Prostate gland (tissue), 2 donors: ENCODE results near the gene CPEB1. TPM values are rescaled to one million over a fixed set of nuclear protein-coding genes. Genes with fewer than 3 reads are reported as not detected.

Source experiments
- DNase-seq: peaks from one replicate; pipeline ENCODE4 v3.0.0-alpha.2; 2019; ENCODE audit warnings: low spot score
- H3K27ac ChIP-seq, 2 donors: fragments of 200-600 bp; sonication (generic); 2 replicates each; pipeline ENCODE4 v1.5.1; 2017 to 2019
- H3K27me3 ChIP-seq: fragments of 200-600 bp; sonication (generic); replicated peaks from 2 replicates; pipeline ENCODE4 v1.5.1; 2019; ENCODE audit not compliant: insufficient read depth
- H3K36me3 ChIP-seq, 2 donors: fragments of 200-600 bp; sonication (generic); 1 replicate in 1 of 2; 2 replicates in 1 of 2; pipeline versions ENCODE4 v1.5.1 to v1.8.1; 2017 to 2019
- H3K4me1 ChIP-seq: fragments of 200-600 bp; sonication (generic); replicated peaks from 2 replicates; pipeline ENCODE4 v1.5.1; 2019
- H3K4me3 ChIP-seq, 2 donors: fragments of 200-600 bp; sonication (generic); 2 replicates each; pipeline ENCODE4 v1.5.1; 2017 to 2019
- H3K9me3 ChIP-seq: fragments of 200-600 bp; sonication (generic); 2 replicates; pipeline ENCODE4 v1.5.1; 2017
- POLR2A ChIP-seq: fragments of 450-650 bp; IDR thresholded peaks from one replicate; pipeline ENCODE4 v1.6.1; 2016; ENCODE audit warnings: antibody characterized with exemption, mild to moderate bottlenecking
- POLR2AphosphoS5 ChIP-seq: sonication (generic); formaldehyde crosslinking; IDR thresholded peaks from one replicate; pipeline ENCODE4 v1.6.1; 2017; ENCODE audit warnings: antibody characterized with exemption
- WGBS: methylation state at CpG from one replicate; pipeline ENCODE4 v1.1.5; 2018; 5-methylcytosine and 5-hydroxymethylcytosine counted together
- intact Hi-C: fragments of 100-400 bp; cut with DNase I; formaldehyde crosslinking; loops from one replicate; pipeline ENCODE4 v1.14.2; 2022
- total RNA-seq, 2 donors: library from RNA; depleted of rRNA; stranded (reverse); fragments of >200 nt; gene quantifications; one replicate each; pipeline ENCODE4 v1.1.0, GENCODE V29; 2016
- TF ChIP-seq, protein P1 (sequence below), 4 experiments: fragments of 200-600 bp in 2 of 4; fragments of 450-650 bp in 2 of 4; sonication (generic) in 2 of 4; IDR thresholded peaks; 1 replicate in 3 of 4; 2 replicates in 1 of 4; pipeline ENCODE4 v1.5.1; 2016 to 2019; ENCODE audit warnings: antibody characterized with exemption in 4 of 4, mild to moderate bottlenecking in 2 of 4, moderate library complexity in 2 of 4

CPEB1 gene
- total RNA-seq, 2 donors from 2014 or later = 1.7 to 51.8 TPM

DNA sequence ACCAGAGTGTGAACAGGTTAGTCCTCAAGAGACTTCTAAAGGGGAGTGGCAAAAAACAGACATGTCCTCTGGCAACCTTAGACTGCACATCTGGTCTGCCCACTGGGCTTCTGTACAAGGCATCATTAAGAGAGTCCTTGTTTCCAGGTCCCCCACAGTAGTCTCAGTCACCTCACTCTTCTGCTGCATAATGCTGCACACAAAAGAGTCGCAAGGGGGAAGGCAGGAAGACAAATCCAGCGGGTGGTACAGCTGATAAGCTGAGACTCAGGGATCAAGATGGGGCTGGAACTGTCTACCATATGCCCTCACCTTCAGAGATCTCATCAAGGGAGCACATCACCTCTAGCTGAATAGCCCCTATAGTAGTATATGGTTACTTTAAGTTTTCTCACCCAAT, 79.5 kb downstream of the CPEB1 start:
- Histone ChIP-seq H3K27me3 (no peaks in the 10 kb centered on the region), H3K4me3 (no peak overlapping the region), H3K4me1 (no peaks in the 10 kb centered on the region), H3K27ac (no peak overlapping the region), H3K36me3 (no peaks in the 10 kb centered on the region), H3K9me3 (no peaks in the 10 kb centered on the region)
- TF ChIP-seq POLR2A = no peak
- TF ChIP-seq, protein P1, sequence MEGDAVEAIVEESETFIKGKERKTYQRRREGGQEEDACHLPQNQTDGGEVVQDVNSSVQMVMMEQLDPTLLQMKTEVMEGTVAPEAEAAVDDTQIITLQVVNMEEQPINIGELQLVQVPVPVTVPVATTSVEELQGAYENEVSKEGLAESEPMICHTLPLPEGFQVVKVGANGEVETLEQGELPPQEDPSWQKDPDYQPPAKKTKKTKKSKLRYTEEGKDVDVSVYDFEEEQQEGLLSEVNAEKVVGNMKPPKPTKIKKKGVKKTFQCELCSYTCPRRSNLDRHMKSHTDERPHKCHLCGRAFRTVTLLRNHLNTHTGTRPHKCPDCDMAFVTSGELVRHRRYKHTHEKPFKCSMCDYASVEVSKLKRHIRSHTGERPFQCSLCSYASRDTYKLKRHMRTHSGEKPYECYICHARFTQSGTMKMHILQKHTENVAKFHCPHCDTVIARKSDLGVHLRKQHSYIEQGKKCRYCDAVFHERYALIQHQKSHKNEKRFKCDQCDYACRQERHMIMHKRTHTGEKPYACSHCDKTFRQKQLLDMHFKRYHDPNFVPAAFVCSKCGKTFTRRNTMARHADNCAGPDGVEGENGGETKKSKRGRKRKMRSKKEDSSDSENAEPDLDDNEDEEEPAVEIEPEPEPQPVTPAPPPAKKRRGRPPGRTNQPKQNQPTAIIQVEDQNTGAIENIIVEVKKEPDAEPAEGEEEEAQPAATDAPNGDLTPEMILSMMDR (IDR thresholded peaks at IDR 0.05) = no peak
- no peak for DNase-seq
- 92% methylated on average over 2 of the region's 2 CpGs for WGBS
- intact Hi-C loops = no loop called here

DNA sequence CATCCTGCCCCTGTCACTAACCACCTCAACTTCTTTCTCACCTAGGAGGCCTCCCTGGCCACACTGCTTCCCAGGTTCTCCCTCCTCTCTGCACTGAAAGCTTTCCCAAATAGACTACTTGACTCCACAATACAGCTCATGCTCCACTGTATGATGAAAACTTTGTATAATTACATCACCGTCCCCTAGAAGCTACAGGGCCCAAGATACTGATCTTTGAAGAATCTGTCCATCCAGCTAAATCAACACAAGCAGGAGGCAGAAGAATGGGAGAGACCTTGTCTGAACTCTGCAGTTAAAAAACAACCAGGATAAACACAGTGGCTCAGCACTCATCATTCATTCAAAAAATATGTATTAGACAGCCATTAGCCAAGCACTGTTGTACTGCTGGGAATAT, 80.5 kb downstream of the CPEB1 start:
- H3K4me1 ChIP-seq = no peaks in the 10 kb centered on the region
- intact Hi-C loops = no loop called here
- TF ChIP-seq POLR2AphosphoS5 = no peak
- no peak for TF ChIP-seq POLR2A
- H3K4me3 ChIP-seq = no peak overlapping the region
- no peak overlapping the region for H3K27ac ChIP-seq
- 73% methylated on average over 1 of the region's 1 CpG for WGBS
- H3K36me3 ChIP-seq = no peaks in the 10 kb centered on the region
- H3K9me3 ChIP-seq = no peaks in the 10 kb centered on the region
- DNase-seq = no peak
- no peaks in the 10 kb centered on the region for H3K27me3 ChIP-seq

DNA sequence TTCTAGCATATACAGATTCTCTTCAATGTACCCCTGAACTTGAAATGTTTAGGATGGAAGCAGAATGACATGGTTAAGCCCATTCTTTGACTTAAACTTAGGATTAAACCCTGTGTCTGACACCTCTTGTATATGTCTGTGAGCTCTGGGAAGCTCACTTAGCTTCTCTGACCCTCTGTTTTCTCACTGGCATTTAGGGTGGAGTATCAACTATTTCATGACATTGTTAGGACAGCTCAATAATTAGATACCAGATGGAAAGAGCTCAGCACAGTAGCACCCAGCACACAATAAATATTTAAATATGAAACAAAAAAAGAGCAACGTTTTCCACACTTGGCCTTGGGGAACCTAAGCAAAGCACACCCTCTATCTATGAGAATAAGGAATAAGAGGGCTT, 88.7 kb downstream of the CPEB1 start:
- H3K36me3 ChIP-seq = no peaks in the 10 kb centered on the region
- WGBS = 59% methylated on average over 1 of the region's 1 CpG
- no peak for DNase-seq
- no peak overlapping the region for H3K27ac ChIP-seq
- H3K27me3 ChIP-seq = no peaks in the 10 kb centered on the region
- no peak for TF ChIP-seq POLR2A
- TF ChIP-seq, protein P1 (IDR thresholded peaks at IDR 0.05) = no peak
- TF ChIP-seq POLR2AphosphoS5 = no peak
- H3K4me1 ChIP-seq = no peaks in the 10 kb centered on the region
- no peak overlapping the region for H3K4me3 ChIP-seq
- H3K9me3 ChIP-seq = no peaks in the 10 kb centered on the region
- intact Hi-C loops = no loop called here

DNA sequence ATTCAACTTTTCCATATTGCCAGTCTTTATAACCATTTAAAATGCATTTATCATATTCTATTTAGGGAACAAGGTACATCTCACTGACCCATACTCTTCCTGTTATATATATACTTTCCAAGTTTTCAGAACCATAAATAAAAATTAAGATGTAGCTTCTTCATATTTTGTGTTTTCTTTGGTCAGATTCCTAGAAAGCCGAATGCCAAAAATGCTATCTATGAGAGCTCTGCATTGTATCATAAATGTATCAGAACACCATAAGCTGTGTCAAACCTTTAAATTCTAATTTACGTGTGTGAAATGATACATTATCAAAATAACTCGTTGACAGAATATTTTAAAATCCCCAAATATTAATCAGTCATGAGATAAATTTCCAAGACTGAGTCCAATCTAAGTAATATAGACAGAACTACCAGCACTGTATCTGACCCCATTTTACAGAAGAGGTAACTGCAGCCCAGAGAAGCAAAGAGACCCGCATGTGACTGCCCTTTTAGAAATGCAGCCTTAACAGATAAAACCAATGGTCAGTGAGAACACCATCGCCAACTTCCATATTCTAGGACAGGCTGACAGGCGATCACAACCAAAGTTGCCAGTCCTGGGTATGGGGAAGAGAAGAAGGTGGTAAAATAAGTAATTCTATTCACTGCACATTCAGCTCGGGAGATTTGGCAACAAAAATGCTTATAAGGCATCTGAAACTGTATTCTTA, 90.7 kb downstream of the CPEB1 start:
- intact Hi-C loops = no loop called here
- 83% methylated on average over 7 of the region's 7 CpGs for WGBS
- no peaks in the 10 kb centered on the region for H3K36me3 ChIP-seq
- H3K4me3 ChIP-seq = no peak overlapping the region
- no peak overlapping the region for H3K27ac ChIP-seq
- H3K9me3 ChIP-seq = no peaks in the 10 kb centered on the region
- H3K27me3 ChIP-seq = no peaks in the 10 kb centered on the region
- no peak for TF ChIP-seq POLR2AphosphoS5
- no peak for TF ChIP-seq POLR2A
- TF ChIP-seq, protein P1 (IDR thresholded peaks at IDR 0.05) = no peak
- H3K4me1 ChIP-seq = no peaks in the 10 kb centered on the region
- DNase-seq = no peak

DNA sequence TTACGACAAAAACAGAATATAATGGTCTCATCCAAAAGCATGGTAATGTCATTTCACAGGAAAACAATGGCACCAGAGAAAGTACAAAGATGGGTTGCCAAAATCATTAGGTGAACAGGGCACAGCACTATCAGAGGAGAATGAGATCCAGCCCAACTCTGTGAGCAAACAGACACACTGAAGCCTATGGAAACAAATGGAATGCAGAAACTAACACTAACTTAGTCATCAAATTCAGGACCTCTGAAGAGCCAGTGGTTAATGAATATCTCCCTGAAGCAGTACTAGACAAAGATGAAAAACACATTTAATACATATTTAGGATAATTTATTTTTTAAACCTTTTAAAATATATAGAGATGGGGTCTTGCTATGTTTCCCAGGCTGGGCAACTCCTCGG, 92.3 kb downstream of the CPEB1 start:
- Histone ChIP-seq H3K36me3 (no peaks in the 10 kb centered on the region), H3K27me3 (no peaks in the 10 kb centered on the region), H3K27ac (no peak overlapping the region), H3K4me3 (no peak overlapping the region), H3K9me3 (no peaks in the 10 kb centered on the region), H3K4me1 (no peaks in the 10 kb centered on the region)
- WGBS = 67% methylated on average over 2 of the region's 2 CpGs
- TF ChIP-seq POLR2A (no peak), POLR2AphosphoS5 (no peak)
- TF ChIP-seq, protein P1 (IDR thresholded peaks at IDR 0.05) = no peak
- intact Hi-C loops = no loop called here
- DNase-seq = no peak
